ENCODE data around the gene SFXN5. TPM values are rescaled to one million over a fixed set of nuclear protein-coding genes. Genes with fewer than 3 reads are reported as not detected.

The SFXN5 gene
- total and polyA plus RNA-seq, 11 donors = 6.0 to 12.5 (median 8.7) TPM

DNA sequence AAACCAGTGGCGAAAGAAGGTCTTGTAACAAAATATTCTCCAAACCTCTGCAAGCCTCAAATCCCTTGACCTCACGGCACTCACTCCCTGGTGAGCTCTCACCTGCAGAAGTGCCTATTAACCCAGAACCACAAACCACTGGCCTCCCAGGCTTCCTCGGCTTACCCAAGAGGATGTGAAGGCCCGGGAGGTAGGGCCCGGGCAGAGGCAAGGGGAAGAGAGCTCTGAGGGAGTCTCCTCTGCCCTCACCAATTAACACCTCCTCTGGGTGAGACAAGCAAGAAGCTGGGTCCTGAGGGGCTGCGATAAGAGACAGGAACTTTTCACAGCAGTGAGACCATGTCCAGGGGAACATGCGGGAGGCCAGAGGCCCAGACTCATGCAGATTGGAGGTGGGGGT lies 100.5 kb downstream of the SFXN5 start:
- peaks cover 0 to 15% (median 0%) of the 10 kb centered on the region in 9 donors for H3K36me3 ChIP-seq
- H3K4me3 ChIP-seq = no peak overlapping the region
- H3K9me3 ChIP-seq = no peaks in the 10 kb centered on the region
- no peak for ATAC-seq
- H3K27me3 ChIP-seq = no peaks in the 10 kb centered on the region
- intact Hi-C loops (cut with DNase I) = loop anchor here in 7 of 10 donors (5.0 to 10.0 kb wide), 3 partner anchors 74 to 79 kb away; no protein-coding TSS in a partner anchor
- H3K27ac ChIP-seq = no peak overlapping the region
- DNase-seq = peak in 1 of 5 donors; percentile 1
- no peak for TF ChIP-seq POLR2A (IDR thresholded peaks at IDR 0.05)
- TF ChIP-seq, protein P1, sequence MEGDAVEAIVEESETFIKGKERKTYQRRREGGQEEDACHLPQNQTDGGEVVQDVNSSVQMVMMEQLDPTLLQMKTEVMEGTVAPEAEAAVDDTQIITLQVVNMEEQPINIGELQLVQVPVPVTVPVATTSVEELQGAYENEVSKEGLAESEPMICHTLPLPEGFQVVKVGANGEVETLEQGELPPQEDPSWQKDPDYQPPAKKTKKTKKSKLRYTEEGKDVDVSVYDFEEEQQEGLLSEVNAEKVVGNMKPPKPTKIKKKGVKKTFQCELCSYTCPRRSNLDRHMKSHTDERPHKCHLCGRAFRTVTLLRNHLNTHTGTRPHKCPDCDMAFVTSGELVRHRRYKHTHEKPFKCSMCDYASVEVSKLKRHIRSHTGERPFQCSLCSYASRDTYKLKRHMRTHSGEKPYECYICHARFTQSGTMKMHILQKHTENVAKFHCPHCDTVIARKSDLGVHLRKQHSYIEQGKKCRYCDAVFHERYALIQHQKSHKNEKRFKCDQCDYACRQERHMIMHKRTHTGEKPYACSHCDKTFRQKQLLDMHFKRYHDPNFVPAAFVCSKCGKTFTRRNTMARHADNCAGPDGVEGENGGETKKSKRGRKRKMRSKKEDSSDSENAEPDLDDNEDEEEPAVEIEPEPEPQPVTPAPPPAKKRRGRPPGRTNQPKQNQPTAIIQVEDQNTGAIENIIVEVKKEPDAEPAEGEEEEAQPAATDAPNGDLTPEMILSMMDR (IDR thresholded peaks at IDR 0.05) = no peak
- H3K4me1 ChIP-seq = peaks cover 0 to 7% (median 0%) of the 10 kb centered on the region in 12 donors
- WGBS, 4 donors = 91 to 95% (median 92%) methylated on average over 7 of the region's 7 CpGs

DNA sequence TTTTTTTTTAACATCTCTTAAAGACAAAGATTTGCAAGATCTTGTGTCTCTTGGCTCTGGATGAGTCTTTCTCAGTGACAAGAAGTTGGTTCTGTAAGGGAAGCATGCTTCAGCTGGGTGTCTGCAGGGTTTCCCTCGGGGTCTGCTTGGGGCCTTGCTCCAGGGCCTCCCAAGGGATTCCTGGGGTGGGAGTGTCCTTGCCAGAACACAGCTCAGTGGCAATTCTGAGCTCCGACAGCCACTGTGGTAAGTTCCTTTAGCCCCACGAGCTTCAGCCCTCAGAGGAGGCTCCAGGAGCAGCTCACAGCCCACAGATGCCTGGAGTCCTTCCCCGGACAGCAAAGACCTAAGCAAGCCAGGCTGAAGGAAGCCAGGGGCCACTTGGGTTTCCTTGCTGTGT lies 101.8 kb downstream of the SFXN5 start:
- TF ChIP-seq, protein P1 (IDR thresholded peaks at IDR 0.05) = no peak
- TF ChIP-seq POLR2A (IDR thresholded peaks at IDR 0.05) = no peak
- Histone ChIP-seq H3K4me3 (no peak overlapping the region), H3K9me3 (no peaks in the 10 kb centered on the region), H3K4me1 (peaks cover 0 to 7% (median 0%) of the 10 kb centered on the region in 12 donors), H3K27me3 (no peaks in the 10 kb centered on the region), H3K36me3 (peaks cover 0 to 9% (median 0%) of the 10 kb centered on the region in 9 donors), H3K27ac (no peak overlapping the region)
- intact Hi-C loops (cut with DNase I) = loop anchor here in 7 of 10 donors (5.0 to 10.0 kb wide), 3 partner anchors 72 to 77 kb away; no protein-coding TSS in a partner anchor
- DNase-seq (peak in 1 of 5 donors; percentile 7), ATAC-seq (no peak)
- WGBS, 4 donors = 77 to 83% (median 78%) methylated on average over 2 to 4 of the region's 4 CpGs

- peaks cover 0 to 9% (median 0%) of the 10 kb centered on the region in 9 donors for H3K36me3 ChIP-seq
- 88 to 93% (median 92%) methylated on average over 2 to 8 of the region's 8 CpGs for WGBS, 4 donors
- DNase-seq = peak in 1 of 5 donors; percentile 10
Measured at GRCh38 chr2:72968286-72968685, 103.2 kb downstream of the SFXN5 start.

GRCh38 chr2:72965770-72966450 lies 105.6 kb downstream of the SFXN5 start:
- TF ChIP-seq, protein P1 (IDR thresholded peaks at IDR 0.05) = no peak
- TF ChIP-seq POLR2A (IDR thresholded peaks at IDR 0.05) = no peak
- Histone ChIP-seq H3K4me1 (no peaks in the 10 kb centered on the region), H3K9me3 (no peaks in the 10 kb centered on the region), H3K27ac (no peak overlapping the region), H3K4me3 (no peak overlapping the region), H3K27me3 (no peaks in the 10 kb centered on the region), H3K36me3 (peaks cover 0 to 6% (median 0%) of the 10 kb centered on the region in 9 donors)
- intact Hi-C loops (cut with DNase I) = no loop called here
- ATAC-seq = no peak
- 95 to 97% (median 96%) methylated on average over 13 to 14 of the region's 14 CpGs for WGBS, 4 donors
- DNase-seq = peak in 1 of 5 donors; percentile 9

More at GRCh38 chr2:72968286-72968685, 103.2 kb downstream of the SFXN5 start:
- H3K27ac ChIP-seq = no peak overlapping the region
- no peaks in the 10 kb centered on the region for H3K9me3 ChIP-seq
- H3K27me3 ChIP-seq = no peaks in the 10 kb centered on the region
- H3K4me3 ChIP-seq = no peak overlapping the region
- TF ChIP-seq, protein P1 (IDR thresholded peaks at IDR 0.05) = no peak
- TF ChIP-seq POLR2A (IDR thresholded peaks at IDR 0.05) = no peak
- no peaks in the 10 kb centered on the region for H3K4me1 ChIP-seq
- intact Hi-C loops (cut with DNase I) = no loop called here
- peak in 1 of 4 donors; percentile 10 for ATAC-seq

Measured in heart left ventricle (tissue), 16 donors.